Measurements from ENCODE around the gene HMG20B.

HMG20B gene

DNA sequence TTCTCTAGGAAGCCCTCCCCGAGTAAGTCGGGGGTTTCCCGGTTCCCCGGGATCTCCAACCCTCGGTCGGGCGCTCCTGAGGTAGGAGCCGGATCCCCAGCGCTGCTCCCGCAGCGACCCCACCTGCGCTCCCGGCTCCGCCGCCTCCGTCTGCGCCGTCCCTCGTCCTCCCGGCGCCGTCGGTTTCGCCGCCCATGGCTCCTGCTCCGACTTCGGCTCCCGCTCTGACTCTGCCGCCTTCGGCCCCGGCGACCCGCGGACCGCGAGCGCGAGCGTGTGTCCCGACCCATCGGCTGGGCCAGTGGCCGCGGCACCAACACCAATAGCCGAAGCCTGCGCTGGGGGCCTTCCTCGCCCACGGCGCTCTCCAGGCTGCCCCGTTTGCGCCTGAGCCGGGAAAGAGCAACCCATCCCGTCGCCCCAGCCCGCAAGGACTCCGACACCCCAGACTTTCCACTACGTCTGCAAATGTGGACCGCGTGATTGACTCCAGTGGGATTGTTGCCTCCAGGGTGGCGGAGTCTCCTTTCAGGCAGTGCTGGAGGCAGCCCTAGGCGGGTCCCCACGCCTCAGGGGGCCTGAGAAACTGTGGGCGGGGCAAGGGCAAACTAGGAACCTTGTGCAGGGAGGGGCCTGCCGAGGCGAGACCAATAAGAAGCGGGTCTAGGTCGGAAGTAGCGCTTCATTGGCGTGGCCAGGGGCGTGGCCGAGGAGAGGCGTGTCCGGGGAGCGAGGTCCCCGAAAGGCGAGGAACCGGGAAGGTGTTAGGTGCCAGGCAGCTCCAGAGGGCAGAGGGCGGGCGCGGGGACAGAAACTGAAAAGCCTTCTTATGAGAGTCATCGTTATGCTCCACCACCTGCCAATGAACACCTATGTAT is 54.0 kb downstream of the HMG20B start, which contains the start of gene CACTIN:
Gene CACTIN (minus strand): TSS at position 318 of the 878 bp plus-strand sequence. CDS start 28 bp downstream, at position 290.
- TF ChIP-seq ZNF70 (CRISPR knock-in tag; IDR thresholded peaks at IDR 0.05) (no peak), GLIS3 (CRISPR knock-in tag; IDR thresholded peaks at IDR 0.05) (no peak), CSRNP3 (CRISPR knock-in tag; IDR thresholded peaks at IDR 0.05) (0 out of 2 replicates have a peak, but pooled peaks have one; percentile 41), ZFP30 (CRISPR knock-in tag; IDR thresholded peaks at IDR 0.05) (0 out of 2 replicates have a peak, but pooled peaks have one; percentile 5), ISL1 (CRISPR knock-in tag; IDR thresholded peaks at IDR 0.05) (no peak), ESRRG (CRISPR knock-in tag; IDR thresholded peaks at IDR 0.05) (no peak)
- ATAC-seq = peak; percentile 97

DNA sequence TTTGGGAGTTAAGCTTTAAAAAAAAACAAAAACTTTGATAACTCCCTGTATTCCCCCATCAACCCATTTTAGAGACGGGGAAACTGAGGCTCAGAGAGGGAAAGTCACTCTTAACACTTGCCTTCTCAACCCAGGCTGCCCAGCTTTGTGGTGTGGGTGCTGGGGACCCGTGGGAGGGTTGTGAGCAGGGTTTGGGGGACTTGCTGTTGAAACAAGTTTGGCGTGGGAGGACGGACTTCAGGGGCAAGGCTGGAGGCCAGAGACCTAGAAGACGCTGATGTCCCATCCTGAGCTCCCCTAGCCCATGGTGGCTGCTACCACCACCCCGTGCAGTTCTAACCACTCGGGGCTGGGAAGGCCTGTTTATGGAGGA is 54.6 kb downstream of the HMG20B start:
- TF ChIP-seq CREB5 (CRISPR knock-in tag; IDR thresholded peaks at IDR 0.05; ENCODE audit: low read depth) (0 out of 2 replicates have a peak, but pooled peaks have one; percentile 14), GLIS3 (CRISPR knock-in tag; IDR thresholded peaks at IDR 0.05) (no peak)
- no peak for ATAC-seq

Measured in SK-N-SH treated with all-trans-retinoic acid at 6 μM for 48 hours (cell line).